ENCODE data around the gene SIPA1L3. TPM values are rescaled to one million over a fixed set of nuclear protein-coding genes. Genes with fewer than 3 reads are reported as not detected.

Gene SIPA1L3
- total RNA-seq, 1 experiment from 2014 or later: 19.9 TPM

GRCh38 chr19:38004186-38004520 is 97.1 kb downstream of the SIPA1L3 start:
- ChIA-PET POLR2A (ENCODE audit: low non-redundant PET) (interaction anchor here (0.6 kb wide), 1 partner anchor 1066 kb away, joined by 3 read pairs; no protein-coding TSS in a partner anchor), CTCF (interaction anchor here (0.6 to 0.8 kb wide), 3 partner anchors 97 to 398 kb away, joined by 3 to 10 read pairs (median 6); no protein-coding TSS in a partner anchor)
- Histone ChIP-seq H3K36me3 (ENCODE audit: insufficient read depth, low read length, poor library complexity, severe bottlenecking) (no peaks in the 10 kb centered on the region), H3K27ac (ENCODE audit: low read depth, low read length, poor library complexity, severe bottlenecking) (peak overlapping the region; percentile 90), H3K4me3 (ENCODE audit: low read depth, low read length, poor library complexity, severe bottlenecking) (peak overlapping the region; percentile 43), H3K4me1 (ENCODE audit: insufficient read depth, low read length, poor library complexity, severe bottlenecking) (peaks cover 22% of the 10 kb centered on the region), H3K27me3 (replicated peaks; ENCODE audit: insufficient read depth, low read depth, low read length, poor library complexity) (no peaks in the 10 kb centered on the region), H3K9me3 (ENCODE audit: low read depth, low read length, poor library complexity, severe bottlenecking) (no peaks in the 10 kb centered on the region)
- BruUV-seq (replicated peaks): TSS peak; percentile 100
- TF ChIP-seq EZH2 (IDR thresholded peaks at IDR 0.05; ENCODE audit: borderline replicate concordance, low read depth, low read length, poor library complexity, severe bottlenecking) (no peak), CTCF (conservative IDR thresholded peaks at IDR 0.05; ENCODE audit: low read depth, low read length) (no peak)
- DNase-seq (ENCODE audit: low spot score): no peak
- intact Hi-C loops (cut with micrococcal nuclease; ENCODE audit: unreplicated experiment): loop anchor here (5.0 kb wide), 1 partner anchor 97 kb away; the partner anchor contains the start of genes SIPA1L3 and WDR87

DNA sequence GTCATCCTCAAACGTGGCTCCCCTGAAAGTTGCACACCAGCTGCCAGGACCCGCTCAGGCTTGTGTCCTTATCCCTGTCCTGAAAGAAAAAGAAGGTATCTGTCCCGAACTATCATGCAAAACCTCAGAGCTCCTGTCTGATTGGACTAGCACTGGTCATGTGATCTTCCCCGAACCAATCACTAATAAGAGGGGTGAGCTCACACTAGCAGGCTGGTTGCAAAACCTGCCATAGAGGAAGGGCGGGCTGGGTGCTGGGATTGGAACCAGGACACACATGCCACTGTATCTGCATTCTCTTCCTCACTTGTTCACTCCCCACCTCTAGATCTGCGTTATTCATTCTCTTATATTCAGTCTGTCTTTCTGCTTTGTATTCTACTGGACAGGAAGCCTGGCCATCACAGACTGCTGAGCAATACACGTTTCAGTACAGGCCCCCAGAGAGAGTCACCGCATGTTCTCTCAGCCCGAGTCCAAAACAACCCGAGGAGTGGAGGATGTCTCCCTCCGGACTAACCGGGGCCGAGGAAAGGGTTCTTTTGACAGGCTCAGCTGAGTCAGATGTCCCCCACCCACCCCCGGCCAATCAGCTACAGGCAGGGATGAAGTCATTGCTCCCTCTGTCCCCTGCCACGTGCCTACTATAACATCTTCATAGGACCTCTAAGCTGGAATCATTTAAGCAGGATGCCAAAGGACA is 97.7 kb downstream of the SIPA1L3 start:
- ChIA-PET CTCF (interaction anchor here (0.6 kb wide), 1 partner anchor 398 kb away, joined by 6 read pairs; no protein-coding TSS in a partner anchor), POLR2A (ENCODE audit: low non-redundant PET) (interaction anchor here (0.6 kb wide), 1 partner anchor 1066 kb away, joined by 3 read pairs; no protein-coding TSS in a partner anchor)
- no peaks in the 10 kb centered on the region for H3K27me3 ChIP-seq (replicated peaks; ENCODE audit: insufficient read depth, low read depth, low read length, poor library complexity)
- peak overlapping the region; percentile 43 for H3K4me3 ChIP-seq (ENCODE audit: low read depth, low read length, poor library complexity, severe bottlenecking)
- DNase-seq (ENCODE audit: low spot score): peak; percentile 94
- H3K4me1 ChIP-seq (ENCODE audit: insufficient read depth, low read length, poor library complexity, severe bottlenecking): peaks cover 22% of the 10 kb centered on the region
- intact Hi-C loops (cut with micrococcal nuclease; ENCODE audit: unreplicated experiment): loop anchor here (5.0 kb wide), 1 partner anchor 97 kb away; the partner anchor contains the start of genes SIPA1L3 and WDR87
- H3K27ac ChIP-seq (ENCODE audit: low read depth, low read length, poor library complexity, severe bottlenecking): peak overlapping the region; percentile 90
- H3K9me3 ChIP-seq (ENCODE audit: low read depth, low read length, poor library complexity, severe bottlenecking): no peaks in the 10 kb centered on the region
- TF ChIP-seq CTCF (conservative IDR thresholded peaks at IDR 0.05; ENCODE audit: low read depth, low read length) (no peak), EZH2 (IDR thresholded peaks at IDR 0.05; ENCODE audit: borderline replicate concordance, low read depth, low read length, poor library complexity, severe bottlenecking) (no peak)
- no peaks in the 10 kb centered on the region for H3K36me3 ChIP-seq (ENCODE audit: insufficient read depth, low read length, poor library complexity, severe bottlenecking)
- BruUV-seq (replicated peaks): no TSS peak

DNA sequence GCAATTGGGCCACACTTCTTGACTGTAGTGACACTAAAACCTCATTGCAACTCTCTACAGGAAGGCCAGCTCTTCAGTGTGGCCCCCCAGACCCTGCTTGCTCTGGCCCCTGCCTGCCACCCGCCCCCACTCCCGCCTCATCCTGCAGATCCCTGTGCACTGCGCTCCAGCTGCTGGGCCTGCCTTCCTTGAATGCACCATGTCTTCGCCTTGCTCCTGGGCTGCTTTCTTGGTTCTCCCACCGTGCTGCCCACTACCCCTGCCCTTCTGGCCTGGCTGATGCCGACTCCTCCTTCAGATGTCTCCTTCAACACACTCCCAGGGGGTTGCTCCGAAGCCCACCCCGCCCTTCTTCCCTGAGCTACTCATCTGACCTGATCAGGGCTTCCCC is 98.2 kb downstream of the SIPA1L3 start:
- H3K9me3 ChIP-seq (ENCODE audit: low read depth, low read length, poor library complexity, severe bottlenecking): no peaks in the 10 kb centered on the region
- no peak for DNase-seq (ENCODE audit: low spot score)
- POLR2A ChIA-PET (ENCODE audit: low non-redundant PET): no interaction called here
- H3K36me3 ChIP-seq (ENCODE audit: insufficient read depth, low read length, poor library complexity, severe bottlenecking): no peaks in the 10 kb centered on the region
- H3K27me3 ChIP-seq (replicated peaks; ENCODE audit: insufficient read depth, low read depth, low read length, poor library complexity): no peaks in the 10 kb centered on the region
- H3K4me1 ChIP-seq (ENCODE audit: insufficient read depth, low read length, poor library complexity, severe bottlenecking): peaks cover 22% of the 10 kb centered on the region
- peak overlapping the region; percentile 90 for H3K27ac ChIP-seq (ENCODE audit: low read depth, low read length, poor library complexity, severe bottlenecking)
- BruUV-seq (replicated peaks): no TSS peak
- CTCF ChIA-PET: no interaction called here
- TF ChIP-seq CTCF (conservative IDR thresholded peaks at IDR 0.05; ENCODE audit: low read depth, low read length) (no peak), EZH2 (IDR thresholded peaks at IDR 0.05; ENCODE audit: borderline replicate concordance, low read depth, low read length, poor library complexity, severe bottlenecking) (no peak)
- no peak overlapping the region for H3K4me3 ChIP-seq (ENCODE audit: low read depth, low read length, poor library complexity, severe bottlenecking)
- intact Hi-C loops (cut with micrococcal nuclease; ENCODE audit: unreplicated experiment): no loop called here

All from A673 (cell line).